ENCODE data around the gene C17orf67. TPM values are rescaled to one million over a fixed set of nuclear protein-coding genes. Genes with fewer than 3 reads are reported as not detected.

Gene C17orf67
- total RNA-seq, 4 donors from 2014 or later = 0.27 to 1.3 TPM; not detected in 2

DNA sequence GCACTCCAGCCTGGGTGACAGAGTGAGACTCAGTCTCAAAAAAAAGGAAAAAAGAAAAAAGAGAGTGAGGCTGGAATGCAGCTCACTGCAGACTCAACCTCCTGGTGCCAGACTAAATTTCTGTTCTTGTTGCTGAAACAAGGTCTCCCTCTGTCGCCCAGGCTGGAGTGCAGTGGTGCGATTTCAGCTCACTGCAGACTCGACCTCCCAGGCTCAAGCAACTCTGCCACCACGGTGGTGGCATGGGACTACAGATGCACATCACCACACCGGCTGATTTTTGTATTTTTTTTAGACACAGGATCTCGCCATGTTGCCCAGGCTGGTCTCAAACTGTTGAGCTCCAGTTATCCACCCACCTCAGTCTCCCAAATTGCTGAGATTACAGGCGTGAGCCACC is 45.6 kb upstream of the C17orf67 start:
- H3K27ac ChIP-seq = no peak overlapping the region
- H3K36me3 ChIP-seq = no peaks in the 10 kb centered on the region
- TF ChIP-seq POLR2AphosphoS5 (IDR thresholded peaks at IDR 0.05) (no peak), EP300 (IDR thresholded peaks at IDR 0.05; ENCODE audit: low read depth) (no peak), POLR2A (IDR thresholded peaks at IDR 0.05) (no peak)
- TF ChIP-seq, protein P1, sequence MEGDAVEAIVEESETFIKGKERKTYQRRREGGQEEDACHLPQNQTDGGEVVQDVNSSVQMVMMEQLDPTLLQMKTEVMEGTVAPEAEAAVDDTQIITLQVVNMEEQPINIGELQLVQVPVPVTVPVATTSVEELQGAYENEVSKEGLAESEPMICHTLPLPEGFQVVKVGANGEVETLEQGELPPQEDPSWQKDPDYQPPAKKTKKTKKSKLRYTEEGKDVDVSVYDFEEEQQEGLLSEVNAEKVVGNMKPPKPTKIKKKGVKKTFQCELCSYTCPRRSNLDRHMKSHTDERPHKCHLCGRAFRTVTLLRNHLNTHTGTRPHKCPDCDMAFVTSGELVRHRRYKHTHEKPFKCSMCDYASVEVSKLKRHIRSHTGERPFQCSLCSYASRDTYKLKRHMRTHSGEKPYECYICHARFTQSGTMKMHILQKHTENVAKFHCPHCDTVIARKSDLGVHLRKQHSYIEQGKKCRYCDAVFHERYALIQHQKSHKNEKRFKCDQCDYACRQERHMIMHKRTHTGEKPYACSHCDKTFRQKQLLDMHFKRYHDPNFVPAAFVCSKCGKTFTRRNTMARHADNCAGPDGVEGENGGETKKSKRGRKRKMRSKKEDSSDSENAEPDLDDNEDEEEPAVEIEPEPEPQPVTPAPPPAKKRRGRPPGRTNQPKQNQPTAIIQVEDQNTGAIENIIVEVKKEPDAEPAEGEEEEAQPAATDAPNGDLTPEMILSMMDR (IDR thresholded peaks at IDR 0.05) = no peak
- no peaks in the 10 kb centered on the region for H3K9me3 ChIP-seq
- DNase-seq = no peak
- intact Hi-C loops (cut with DNase I; ENCODE audit: low total_unique reads) (no loop called here), in situ Hi-C loops (cut with MboI; ENCODE audit: low pct_ligation_motif_present in 1 of 4, low pct_unique_long_range_greater_than_20kb in 1 of 4, low sequenced_read_pairs in 3 of 4) (no loop called here)
- no peak overlapping the region for H3K4me3 ChIP-seq
- no peaks in the 10 kb centered on the region for H3K27me3 ChIP-seq
- peaks cover 0 to 4% (median 3%) of the 10 kb centered on the region in 4 donors for H3K4me1 ChIP-seq
- 85 to 100% methylated on average over 1 to 7 of the region's 7 CpGs for WGBS, 2 donors (ENCODE audit: low coverage in 1 of 2)

DNA sequence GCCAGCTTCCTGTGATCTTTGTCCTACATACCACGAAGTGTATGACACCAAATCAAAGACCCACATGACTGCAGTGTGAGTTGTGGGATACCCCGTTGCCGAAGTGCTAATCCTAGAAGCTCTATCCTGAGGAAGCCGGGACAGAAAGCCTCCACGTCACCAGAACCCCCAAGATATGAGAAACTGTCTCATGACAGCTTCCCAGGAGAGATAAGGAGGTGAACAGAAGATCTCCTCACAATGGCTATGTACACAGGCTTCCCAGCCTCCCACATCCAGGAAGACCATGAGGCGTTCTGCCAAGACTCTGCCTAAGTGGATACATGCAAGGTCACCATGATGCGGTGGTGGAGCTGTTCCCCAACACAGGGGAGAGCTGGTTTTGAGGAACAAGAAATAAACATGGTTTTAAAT is 43.1 kb upstream of the C17orf67 start:
- in situ Hi-C loops (cut with MboI; ENCODE audit: low pct_ligation_motif_present in 1 of 4, low pct_unique_long_range_greater_than_20kb in 1 of 4, low sequenced_read_pairs in 3 of 4) (no loop called here), intact Hi-C loops (cut with DNase I; ENCODE audit: low total_unique reads) (no loop called here)
- H3K4me1 ChIP-seq = no peaks in the 10 kb centered on the region
- H3K27me3 ChIP-seq = no peaks in the 10 kb centered on the region
- WGBS, 2 donors (ENCODE audit: low coverage in 1 of 2) = 60 to 84% methylated on average over 1 to 7 of the region's 7 CpGs
- H3K27ac ChIP-seq = no peak overlapping the region
- no peak overlapping the region for H3K4me3 ChIP-seq
- DNase-seq = no peak
- H3K9me3 ChIP-seq = no peaks in the 10 kb centered on the region
- no peak for TF ChIP-seq POLR2AphosphoS5 (IDR thresholded peaks at IDR 0.05)
- no peak for TF ChIP-seq POLR2A (IDR thresholded peaks at IDR 0.05)
- TF ChIP-seq, protein P1 (IDR thresholded peaks at IDR 0.05) = no peak
- TF ChIP-seq EP300 (IDR thresholded peaks at IDR 0.05; ENCODE audit: low read depth) = no peak
- no peaks in the 10 kb centered on the region for H3K36me3 ChIP-seq

DNA sequence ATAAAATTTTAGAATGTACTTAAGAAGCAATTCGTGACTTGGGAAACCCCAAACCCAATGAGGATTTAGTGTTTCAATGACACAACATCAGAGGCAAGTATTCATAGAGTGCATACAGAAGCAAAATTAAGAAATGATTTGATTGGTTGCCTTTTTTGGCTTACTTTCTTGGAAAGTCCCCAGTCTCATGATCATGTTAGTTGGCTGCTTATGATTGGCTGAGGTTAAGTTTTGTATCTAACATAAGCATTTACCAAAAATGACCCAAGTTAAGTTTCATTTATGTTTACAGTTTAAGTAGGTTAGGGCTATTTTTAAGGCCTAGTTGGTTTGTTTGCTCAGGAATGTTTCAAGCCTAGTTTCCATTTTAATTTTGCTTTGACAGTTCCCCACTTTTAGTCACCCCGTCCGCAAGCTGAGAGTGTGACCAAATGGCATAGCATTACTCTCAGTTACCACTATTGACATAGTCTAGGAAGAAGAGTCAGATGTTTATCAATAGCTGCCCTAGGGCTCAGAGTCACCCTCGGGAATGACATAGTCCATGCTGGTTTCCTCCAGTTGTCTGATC is 36.4 kb upstream of the C17orf67 start:
- H3K27ac ChIP-seq = no peak overlapping the region
- no peak overlapping the region for H3K4me3 ChIP-seq
- no peaks in the 10 kb centered on the region for H3K27me3 ChIP-seq
- no peaks in the 10 kb centered on the region for H3K9me3 ChIP-seq
- intact Hi-C loops (cut with DNase I; ENCODE audit: low total_unique reads) (no loop called here), in situ Hi-C loops (cut with MboI; ENCODE audit: low pct_ligation_motif_present in 1 of 4, low pct_unique_long_range_greater_than_20kb in 1 of 4, low sequenced_read_pairs in 3 of 4) (no loop called here)
- H3K4me1 ChIP-seq = peaks cover 0 to 10% (median 8%) of the 10 kb centered on the region in 4 donors
- TF ChIP-seq POLR2A (IDR thresholded peaks at IDR 0.05) (no peak), POLR2AphosphoS5 (IDR thresholded peaks at IDR 0.05) (no peak), EP300 (IDR thresholded peaks at IDR 0.05; ENCODE audit: low read depth) (no peak)
- TF ChIP-seq, protein P1 (IDR thresholded peaks at IDR 0.05) = no peak
- no peaks in the 10 kb centered on the region for H3K36me3 ChIP-seq
- no peak for DNase-seq
- 63 to 70% methylated on average over 3 to 4 of the region's 4 CpGs for WGBS, 2 donors (ENCODE audit: low coverage in 1 of 2)

DNA sequence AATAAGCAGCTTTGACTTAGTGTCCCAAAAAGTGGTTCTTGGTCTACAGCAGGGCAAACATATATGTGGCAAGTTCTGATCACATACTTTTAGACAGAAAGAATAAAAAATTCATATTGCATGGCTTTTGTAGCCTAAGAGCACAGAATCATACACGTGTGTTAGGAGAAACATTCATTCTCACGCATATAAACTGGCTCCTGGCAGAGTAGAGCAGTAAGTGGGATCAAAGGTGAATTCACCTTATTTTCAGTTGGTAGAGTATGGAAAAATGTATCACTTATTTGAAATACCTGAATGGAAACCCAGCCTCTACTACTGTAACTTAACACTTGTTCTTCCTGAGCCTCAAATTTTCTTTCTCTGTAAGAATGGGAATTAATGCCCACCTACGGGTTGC is 35.0 kb upstream of the C17orf67 start:
- peak overlapping the region in 3 of 4 donors; percentile 22 to 47 (median 37) for H3K27ac ChIP-seq
- peaks cover 0 to 10% (median 8%) of the 10 kb centered on the region in 4 donors for H3K4me1 ChIP-seq
- 64 to 67% methylated on average over 2 to 3 of the region's 3 CpGs for WGBS, 2 donors (ENCODE audit: low coverage in 1 of 2)
- H3K4me3 ChIP-seq = no peak overlapping the region
- intact Hi-C loops (cut with DNase I; ENCODE audit: low total_unique reads) (no loop called here), in situ Hi-C loops (cut with MboI; ENCODE audit: low pct_ligation_motif_present in 1 of 4, low pct_unique_long_range_greater_than_20kb in 1 of 4, low sequenced_read_pairs in 3 of 4) (no loop called here)
- DNase-seq = no peak
- TF ChIP-seq, protein P1 (IDR thresholded peaks at IDR 0.05) = no peak
- TF ChIP-seq EP300 (IDR thresholded peaks at IDR 0.05; ENCODE audit: low read depth) = no peak
- no peak for TF ChIP-seq POLR2AphosphoS5 (IDR thresholded peaks at IDR 0.05)
- no peak for TF ChIP-seq POLR2A (IDR thresholded peaks at IDR 0.05)
- no peaks in the 10 kb centered on the region for H3K27me3 ChIP-seq
- no peaks in the 10 kb centered on the region for H3K36me3 ChIP-seq
- H3K9me3 ChIP-seq = no peaks in the 10 kb centered on the region
